ENCODE measurements around the gene LHX4.

GRCh38 chr1:180274221-180274620 lies 44.2 kb downstream of the LHX4 start:
- TF ChIP-seq CTCF (IDR thresholded peaks at IDR 0.05 in 4 of 5, conservative IDR thresholded peaks at IDR 0.05 in 1 of 5) (no peak), POLR2A (IDR thresholded peaks at IDR 0.05) (no peak)
